Endothelial cell of umbilical vein (primary cell): ENCODE data around the gene CRHR2. TPM values are rescaled to one million over a fixed set of nuclear protein-coding genes. Genes with fewer than 3 reads are reported as not detected.

Experiments used
- BruUV-seq: library from RNA; stranded (reverse); fragments of 400-500 nt; replicated peaks from 2 replicates; lab custom pipeline; 2021; lab: Mats Ljungman, UMichigan
- CTCF ChIA-PET: fragments of 300-600, 350-600 bp; sonication (Branson Sonifier 250); formaldehyde crosslinking; loops from one replicate; lab custom pipeline; 2021; ENCODE audit warnings: antibody characterized with exemption, inconsistent platforms; lab: Charles Lee
- POLR2A ChIA-PET: fragments of 300-600, 350-600 bp; sonication (Branson Sonifier 250); formaldehyde crosslinking; loops from one replicate; lab custom pipeline; 2021; ENCODE audit warnings: antibody characterized with exemption, inconsistent platforms; lab: Charles Lee
- DNase-seq: peaks from one replicate; pipeline ENCODE4 v3.0.0-alpha.2; 2011; ENCODE audit warnings: low read depth, low spot score
- FAIRE-seq: peaks from 2 replicates; lab custom pipeline; 2011; peaks lifted over from hg19 to GRCh38; lab: Jason Lieb, UNC
- H2AFZ ChIP-seq: 2 replicates; pipeline ENCODE4 v1.6.0; 2012; ENCODE audit warnings: low read depth, low read length, control low read depth, inconsistent platforms
- H3K27ac ChIP-seq: 2 replicates; pipeline ENCODE4 v1.5.1; 2011; ENCODE audit warnings: low read depth, mild to moderate bottlenecking, control low read depth, low read length, moderate library complexity; ENCODE audit not compliant: insufficient read depth
- H3K27me3 ChIP-seq, 2 experiments: 2 replicates each; pipeline versions ENCODE4 v1.6.0 to v1.6.1; 2011; ENCODE audit warnings: low read length in 2 of 2, mixed read lengths in 1 of 2; ENCODE audit not compliant: control insufficient read depth in 2 of 2, insufficient read depth in 2 of 2
- H3K36me3 ChIP-seq, 2 experiments: 2 replicates in 1 of 2; 3 replicates in 1 of 2; pipeline ENCODE4 v1.5.1; 2011; ENCODE audit warnings: low read length in 2 of 2, mild to moderate bottlenecking in 1 of 2, moderate library complexity in 1 of 2; ENCODE audit not compliant: control insufficient read depth in 2 of 2, insufficient read depth in 2 of 2; ENCODE audit errors: extremely low read depth in 1 of 2
- H3K4me1 ChIP-seq: 3 replicates; pipeline ENCODE4 v1.5.1; 2011; ENCODE audit warnings: mild to moderate bottlenecking, low read length; ENCODE audit not compliant: control insufficient read depth, insufficient read depth; ENCODE audit errors: extremely low read depth
- H3K4me2 ChIP-seq: 2 replicates; pipeline ENCODE4 v1.6.1; 2011; ENCODE audit warnings: low read length, control low read depth, mixed read lengths; ENCODE audit not compliant: insufficient read depth
- H3K4me3 ChIP-seq, 3 experiments: fragments of 200-600 bp in 1 of 3; sonication (generic), shearing (Covaris generic) in 1 of 3; replicated peaks in 1 of 3; 2 replicates each; pipeline ENCODE4 v1.5.1; 2011 to 2016; ENCODE audit warnings: control low read depth in 3 of 3, low read length in 3 of 3, mild to moderate bottlenecking in 2 of 3, inconsistent platforms in 1 of 3, low read depth in 1 of 3, moderate library complexity in 1 of 3; ENCODE audit not compliant: insufficient read depth in 1 of 3
- H3K79me2 ChIP-seq: 2 replicates; pipeline ENCODE4 v1.6.0; 2012; ENCODE audit warnings: low read length, inconsistent platforms; ENCODE audit not compliant: control insufficient read depth, insufficient read depth
- H3K9ac ChIP-seq: replicated peaks from 2 replicates; pipeline ENCODE3; 2011; ENCODE audit warnings: low read length, control low read depth; ENCODE audit not compliant: insufficient read depth; ENCODE audit errors: extremely low read depth
- H3K9me1 ChIP-seq: replicated peaks from 3 replicates; pipeline ENCODE4 v1.6.0; 2011; ENCODE audit warnings: mild to moderate bottlenecking, low read length; ENCODE audit not compliant: control insufficient read depth, insufficient read depth; ENCODE audit errors: extremely low read depth
- H3K9me3 ChIP-seq: replicated peaks from 2 replicates; pipeline ENCODE4 v1.5.1; 2012; ENCODE audit warnings: low read length, inconsistent platforms; ENCODE audit not compliant: control insufficient read depth, insufficient read depth
- H4K20me1 ChIP-seq: replicated peaks from 2 replicates; pipeline ENCODE3; 2011; ENCODE audit warnings: mild to moderate bottlenecking, low read length; ENCODE audit not compliant: control insufficient read depth, insufficient read depth; ENCODE audit errors: extremely low read depth
- CTCF ChIP-seq, 2 donors: IDR thresholded peaks; 1 replicate in 1 of 2; 2 replicates in 1 of 2; pipeline ENCODE4 v1.5.1; 2011; ENCODE audit warnings: low read length in 2 of 2, mild to moderate bottlenecking in 2 of 2, moderate library complexity in 2 of 2, control low read depth in 1 of 2, inconsistent platforms in 1 of 2, low read depth in 1 of 2; ENCODE audit not compliant: insufficient read depth in 1 of 2; ENCODE audit errors: extremely low read depth in 1 of 2
- EZH2 ChIP-seq: IDR thresholded peaks from 2 replicates; pipeline ENCODE4 v1.6.1; 2012; ENCODE audit warnings: borderline replicate concordance, low read depth, mild to moderate bottlenecking, moderate library complexity, low read length, inconsistent platforms; ENCODE audit not compliant: severe bottlenecking
- FOS ChIP-seq: IDR thresholded peaks from 2 replicates; pipeline ENCODE4 v1.6.1; 2011; ENCODE audit warnings: mild to moderate bottlenecking, low read length, moderate library complexity, borderline replicate concordance; ENCODE audit not compliant: insufficient read depth
- GATA2 ChIP-seq: IDR thresholded peaks from 2 replicates; pipeline ENCODE4 v1.7.0; 2011; ENCODE audit warnings: low read depth, mild to moderate bottlenecking, moderate library complexity, mixed read lengths, low read length; ENCODE audit not compliant: insufficient read length, insufficient read depth
- JUN ChIP-seq: IDR thresholded peaks from 2 replicates; pipeline ENCODE4 v1.6.1; 2011; ENCODE audit warnings: borderline replicate concordance, low read depth; ENCODE audit not compliant: insufficient read length, insufficient read depth
- MAX ChIP-seq: IDR thresholded peaks from 2 replicates; pipeline ENCODE4 v1.6.1; 2011; ENCODE audit not compliant: insufficient read depth, insufficient read length
- MYC ChIP-seq: IDR thresholded peaks from one replicate; pipeline ENCODE4 v1.6.1; 2011; ENCODE audit warnings: mild to moderate bottlenecking, low read depth, low read length
- POLR2A ChIP-seq: IDR thresholded peaks from 2 replicates; pipeline ENCODE4 v1.6.1; 2012; ENCODE audit warnings: low read depth, mild to moderate bottlenecking, control low read depth, low read length
- POLR2AphosphoS5 ChIP-seq: IDR thresholded peaks from 2 replicates; pipeline ENCODE4 v1.6.1; 2012; ENCODE audit warnings: low read depth, mild to moderate bottlenecking, control low read depth, low read length, moderate library complexity; ENCODE audit not compliant: insufficient read depth
- dilution Hi-C: fragments of 300-500 bp; cut with MboI; formaldehyde crosslinking; loops from one replicate; pipeline ENCODE4 v1.15.0; 2019; ENCODE audit warnings: low sequenced_read_pairs; ENCODE audit not compliant: extremely low pct_ligation_motif_present
- intact Hi-C: fragments of 100-400 bp; cut with micrococcal nuclease; formaldehyde crosslinking; loops from one replicate; pipeline ENCODE4 v1.10.0; 2022
- polyA plus RNA-seq, 4 experiments: library from polyadenylated mRNA; depleted of rRNA in 3 of 4; stranded (reverse) in 3 of 4; unstranded in 1 of 4; fragments of >200 nt; gene quantifications; 2 replicates each; pipeline versions ENCODE4 v1.2.1 to v1.2.3, GENCODE V29; 2011 to 2012; ENCODE audit warnings: missing spikeins in 1 of 4
- total RNA-seq: library from RNA; stranded (reverse); gene quantifications from 2 replicates; pipeline ENCODE4 v1.2.3, GENCODE V29; 2021

The CRHR2 gene
- total and polyA plus RNA-seq, 2 donors (not counting 3 experiments of a cell fraction or from before 2014, with no cell fraction given), result not detected

DNA sequence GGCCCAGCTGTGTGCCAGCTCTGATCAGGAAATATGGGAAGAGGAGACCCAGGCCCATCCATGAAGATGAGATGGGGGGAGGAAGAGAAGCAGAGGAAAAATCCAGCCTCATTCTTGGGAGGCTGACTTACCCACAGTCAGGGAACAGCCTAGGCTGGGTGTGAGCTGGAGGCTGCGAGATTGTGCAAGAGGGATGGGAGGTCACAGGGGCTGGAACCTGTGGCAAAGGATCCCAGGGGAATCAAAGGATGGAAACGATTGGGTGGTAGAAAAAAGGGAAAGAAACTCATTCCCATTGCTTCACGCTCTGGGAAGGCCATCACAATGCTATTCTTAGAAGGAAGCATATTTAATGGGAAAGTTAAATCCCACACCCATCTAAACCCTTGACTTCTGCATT lies 26.7 kb upstream of the CRHR2 start:
- Histone ChIP-seq H3K4me3 (no peak overlapping the region), H3K9me3 (no peaks in the 10 kb centered on the region), H3K4me2 (no peak overlapping the region), H3K27me3 (peaks cover 0 to 3% of the 10 kb centered on the region in 2 experiments), H3K27ac (no peak overlapping the region), H3K4me1 (no peaks in the 10 kb centered on the region), H3K9me1 (no peaks in the 10 kb centered on the region), H3K36me3 (no peaks in the 10 kb centered on the region), H4K20me1 (no peaks in the 10 kb centered on the region), H3K9ac (no peak overlapping the region), H2AFZ (no peak overlapping the region), H3K79me2 (no peaks in the 10 kb centered on the region)
- CTCF ChIA-PET, result no interaction called here
- POLR2A ChIA-PET, result no interaction called here
- no TSS peak for BruUV-seq
- no peak for FAIRE-seq
- DNase-seq, result no peak
- TF ChIP-seq GATA2 (no peak), MAX (no peak), CTCF (IDR thresholded peaks at IDR 0.05; ENCODE audit: extremely low read depth in 1 of 2, insufficient read depth in 1 of 2, low read depth in 1 of 2, low read length in 2 of 2) (no peak), FOS (no peak), POLR2AphosphoS5 (no peak), EZH2 (no peak), POLR2A (no peak), JUN (no peak), MYC (no peak)
- intact Hi-C loops, result no loop called here
- dilution Hi-C loops, result no loop called here
